Right ventricle myocardium superior (tissue), 1 donor: ENCODE results near the gene ANKRD13C. TPM values are rescaled to one million over a fixed set of nuclear protein-coding genes. Genes with fewer than 3 reads are reported as not detected.
"Not testable (repeated sequence)": the region's sequence is repeated elsewhere in the genome, so short reads cannot be mapped to it uniquely, and the experiment has no call there.

Experiments
- ATAC-seq: fragments of 200-7000 bp; cut with Tn5 transposase; one replicate; pipeline ENCODE4 v1.9.1; 2020; ENCODE audit warnings: mild to moderate bottlenecking; ENCODE audit not compliant: poor library complexity
- DNase-seq: peaks from one replicate; pipeline ENCODE4 v3.0.0-alpha.2; 2020
- intact Hi-C: fragments of 100-400 bp; cut with DNase I; formaldehyde crosslinking; loops from one replicate; pipeline ENCODE4 v1.11.2; 2022
- long read RNA-seq: library from polyadenylated mRNA; unstranded; transcript quantifications from one replicate; pipeline ENCODE4 v2.0.0, GENCODE V29; 2021
- total RNA-seq: library from RNA; stranded (reverse); fragmentation: NEBNext Ultra II Directional; extraction: Animal tissue kit (Norgen Biotek cat#: 25700); gene quantifications from one replicate; pipeline ENCODE4 v1.2.1, GENCODE V29; 2021
- donor health status: DM: no; HTN: yes; CAD: no; lungs with severe emphysema.

ANKRD13C gene
- total RNA-seq: 9.1 TPM
- long read RNA-seq, full-length matches to known transcripts: 18 of 28 reads
- long read RNA-seq, partial matches to known transcripts: 2 of 28 reads
- long read RNA-seq, other reads (novel, unspliced or antisense): 8 of 28 reads

DNA sequence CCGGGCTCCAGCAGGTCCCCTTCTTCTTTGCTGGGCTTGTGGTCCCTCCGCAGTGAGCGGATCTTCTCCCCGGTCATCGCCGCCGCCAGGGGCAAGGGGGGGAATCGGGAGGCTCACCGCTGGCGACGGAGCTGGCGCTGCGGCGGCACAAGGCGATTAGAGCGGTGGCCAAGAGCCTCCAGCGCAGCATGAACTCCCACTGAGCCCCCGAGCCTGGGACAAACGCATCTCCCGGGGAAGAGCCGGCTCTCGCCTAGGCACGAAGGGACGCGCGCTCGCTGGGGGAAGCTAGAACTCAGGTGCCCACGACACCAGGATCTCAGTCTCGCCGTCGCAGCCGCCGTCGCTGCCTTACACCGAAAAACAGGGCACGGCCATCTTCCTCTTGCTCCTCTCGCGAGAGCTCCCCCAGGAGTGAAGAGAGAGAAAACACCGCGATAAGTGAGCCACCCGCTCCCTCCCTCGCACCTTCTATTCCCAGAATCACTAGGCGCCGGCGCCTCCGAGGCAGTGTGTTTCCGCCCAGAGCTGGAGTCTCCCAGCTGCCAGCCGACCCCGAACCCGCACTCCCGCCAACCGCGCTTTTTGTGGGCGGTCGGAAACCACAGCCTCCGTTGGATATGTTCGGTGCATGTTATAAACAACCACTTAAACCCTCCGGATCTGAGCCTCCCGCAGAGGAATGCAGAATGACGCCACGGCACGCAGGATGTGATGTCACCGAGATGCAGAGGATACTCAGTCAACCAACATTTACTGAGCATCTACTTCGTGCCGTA is at the start of gene ANKRD13C:
Gene ANKRD13C (minus strand): TSS at position 391 of the 779 bp plus-strand sequence. CDS start 314 bp downstream, at position 77.
- intact Hi-C loops: no loop called here

DNA sequence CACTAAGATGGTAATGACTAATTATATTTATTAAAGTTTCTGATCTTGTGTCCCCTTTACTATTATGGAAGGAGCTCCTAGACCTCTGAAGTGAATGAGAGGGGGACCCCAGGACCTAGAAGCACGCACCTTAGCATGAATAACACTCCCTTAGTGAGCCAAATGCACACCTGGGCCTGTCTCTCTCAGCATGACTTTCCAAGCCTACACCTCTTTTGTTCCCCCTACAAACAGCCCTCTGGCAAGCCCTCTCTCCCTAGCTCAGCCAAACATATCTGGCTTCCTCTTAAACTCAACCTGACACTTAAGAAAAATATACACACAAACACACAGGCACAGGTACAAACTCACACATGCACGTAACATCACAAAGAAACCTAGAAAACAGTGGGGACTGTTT is 49.2 kb upstream of the ANKRD13C start:
- DNase-seq: no peak
- intact Hi-C loops: no loop called here
- ATAC-seq: no peak

More for the DNA sequence above, at the start of gene ANKRD13C:
- ATAC-seq: peak; percentile 99
- DNase-seq: peak; percentile 94

- DNase-seq: no peak
- intact Hi-C loops: no loop called here
- no peak for ATAC-seq
Measured at GRCh38 chr1:70401974-70402373, 47.5 kb upstream of the ANKRD13C start.

DNA sequence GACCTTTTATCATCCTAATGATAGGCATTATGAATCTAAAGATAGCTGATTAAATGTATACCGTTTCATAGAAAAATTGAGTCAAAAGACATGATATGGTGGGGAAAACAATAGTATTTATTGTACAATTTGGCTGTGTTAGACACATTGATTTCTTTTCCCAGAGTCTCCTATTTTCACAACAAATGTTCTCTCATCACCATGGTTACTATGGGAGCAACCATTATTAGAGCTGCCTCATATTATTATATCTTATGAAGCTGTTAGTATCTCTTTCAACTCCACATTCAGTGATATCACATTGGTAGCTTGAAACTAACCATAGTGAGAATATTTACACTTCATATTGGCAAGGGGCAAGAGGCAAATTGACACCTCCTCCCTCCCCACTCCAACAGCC is 45.8 kb upstream of the ANKRD13C start:
- intact Hi-C loops: no loop called here
- ATAC-seq: no peak

DNA sequence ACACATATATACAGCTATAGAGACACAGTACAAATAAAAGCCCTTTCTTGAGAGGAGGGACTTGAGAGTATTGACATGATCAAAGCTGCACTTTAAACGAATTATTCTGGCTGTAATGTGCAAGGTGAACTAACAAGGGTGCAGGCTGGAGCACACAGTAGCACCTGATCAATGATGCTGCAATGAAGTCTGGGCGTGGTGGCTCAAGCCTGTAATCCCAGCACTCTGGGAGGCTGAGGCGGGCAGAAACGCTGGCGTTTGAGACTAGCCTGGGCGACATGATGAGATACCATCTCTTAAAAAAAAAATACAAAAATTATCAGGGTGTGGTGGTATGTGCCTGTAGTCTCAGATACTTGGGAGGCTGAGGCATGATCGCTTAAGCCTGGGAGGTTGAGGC is 42.5 kb upstream of the ANKRD13C start:
- no peak for DNase-seq
- intact Hi-C loops: no loop called here
- no peak for ATAC-seq

More for the DNA sequence above, 45.8 kb upstream of the ANKRD13C start:
- no peak for DNase-seq

- intact Hi-C loops: no loop called here
- DNase-seq (no peak), ATAC-seq (no peak)
Measured at GRCh38 chr1:70396607-70397006, 42.1 kb upstream of the ANKRD13C start.

GRCh38 chr1:70392626-70393025 is 38.1 kb upstream of the ANKRD13C start:
- ATAC-seq (no peak), DNase-seq (no peak)
- intact Hi-C loops: no loop called here

DNA sequence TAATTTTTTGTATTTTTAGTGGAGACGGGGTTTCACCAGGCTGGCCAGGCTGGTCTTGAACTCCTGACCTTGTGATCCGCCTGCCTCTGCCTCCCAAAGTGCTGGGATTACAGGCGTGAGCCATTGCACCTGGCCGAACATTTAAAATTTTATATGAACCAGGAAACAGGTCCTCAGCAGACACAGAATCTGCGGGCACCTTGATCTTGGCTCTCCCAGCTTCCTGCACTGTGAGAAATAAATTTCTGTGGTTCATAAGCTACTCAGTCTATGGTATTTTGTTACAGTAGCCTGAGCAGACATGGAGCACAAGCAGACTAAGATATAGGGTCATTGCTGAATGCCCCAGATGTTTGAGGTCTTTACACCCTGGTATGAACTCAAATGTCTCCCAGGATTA is 33.0 kb upstream of the ANKRD13C start:
- DNase-seq (no peak), ATAC-seq (no peak)
- intact Hi-C loops: no loop called here

- ATAC-seq: no peak
- DNase-seq: no peak
- intact Hi-C loops: no loop called here
Measured at GRCh38 chr1:70386121-70386520, 31.6 kb upstream of the ANKRD13C start.

DNA sequence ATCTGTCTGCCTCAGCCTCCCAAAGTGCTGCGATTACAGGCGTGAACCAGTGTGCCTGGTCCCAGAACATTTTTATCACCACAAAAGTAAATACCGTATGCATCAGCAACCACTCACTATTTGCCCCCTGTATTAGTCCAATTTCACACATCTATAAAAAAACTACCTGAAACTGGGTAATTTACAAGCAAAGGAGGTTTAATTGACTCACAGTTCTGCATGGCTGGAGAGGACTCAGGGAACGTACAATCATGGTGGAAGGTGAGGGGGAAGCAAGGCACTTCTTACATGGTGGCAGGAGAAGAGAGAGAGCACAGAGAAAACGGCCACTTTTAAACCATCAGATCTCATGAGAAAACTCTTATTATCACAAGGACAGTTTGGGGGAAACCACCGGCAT is 31.0 kb upstream of the ANKRD13C start:
- ATAC-seq: no peak
- intact Hi-C loops: no loop called here
- DNase-seq: no peak

GRCh38 chr1:70384542-70384941 is 30.0 kb upstream of the ANKRD13C start:
- DNase-seq (no peak), ATAC-seq (no peak)
- intact Hi-C loops: no loop called here

DNA sequence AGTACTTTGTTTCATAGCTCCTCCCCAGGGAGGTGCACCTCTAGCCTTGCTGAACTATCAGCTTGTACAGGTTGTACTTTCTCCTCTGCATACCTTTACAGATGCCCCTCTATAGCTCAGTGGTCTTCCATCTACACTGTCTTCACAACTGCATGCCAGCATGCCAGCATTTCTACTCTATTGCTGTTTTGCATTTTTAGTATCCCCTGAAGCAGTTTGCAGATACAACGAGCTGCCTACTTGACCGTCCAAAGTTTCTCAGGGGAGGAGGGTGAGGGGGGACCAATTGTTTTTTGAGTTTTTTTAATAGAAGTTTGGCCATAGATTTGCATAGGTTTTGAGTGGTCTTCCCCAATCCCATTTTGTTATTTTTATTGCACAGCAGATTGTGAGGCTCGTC is 29.0 kb upstream of the ANKRD13C start:
- DNase-seq: no peak
- no peak for ATAC-seq
- intact Hi-C loops: no loop called here

GRCh38 chr1:70382682-70383081 is 28.2 kb upstream of the ANKRD13C start:
- DNase-seq (no peak), ATAC-seq (no peak)
- intact Hi-C loops: no loop called here

- intact Hi-C loops: no loop called here
- no peak for ATAC-seq
- DNase-seq: no peak
Measured at GRCh38 chr1:70376196-70376595, 21.7 kb upstream of the ANKRD13C start.

GRCh38 chr1:70373580-70373979 is 19.1 kb upstream of the ANKRD13C start:
- intact Hi-C loops, DNase-seq, ATAC-seq: not testable (repeated sequence)

- ATAC-seq: no peak
- intact Hi-C loops: no loop called here
- DNase-seq: no peak
Measured at GRCh38 chr1:70372426-70372825, 17.9 kb upstream of the ANKRD13C start.

DNA sequence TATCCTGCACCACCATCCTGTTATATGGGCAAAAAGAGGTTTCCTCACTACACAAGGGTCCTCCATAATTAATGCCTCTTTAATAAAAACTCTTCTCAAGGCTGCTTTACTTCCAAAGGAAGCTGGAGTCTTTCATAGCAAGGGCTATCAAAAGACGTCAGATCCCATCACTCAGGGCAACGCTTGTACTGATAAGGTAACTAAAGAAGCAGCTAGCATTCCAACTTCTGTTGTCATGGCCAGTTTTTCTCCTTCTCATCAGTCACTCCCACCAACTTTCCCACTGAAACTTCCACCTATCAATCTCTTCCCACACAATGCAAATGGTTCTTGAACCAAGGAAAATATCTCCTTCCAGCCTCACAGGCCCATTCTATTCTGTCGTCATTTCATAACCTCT is 17.1 kb upstream of the ANKRD13C start:
- intact Hi-C loops, ATAC-seq, DNase-seq: not testable (repeated sequence)

- intact Hi-C loops, ATAC-seq, DNase-seq: not testable (repeated sequence)
Measured at GRCh38 chr1:70367397-70367796, 12.9 kb upstream of the ANKRD13C start.

GRCh38 chr1:70366997-70367396 is 12.5 kb upstream of the ANKRD13C start:
- DNase-seq, intact Hi-C loops, ATAC-seq: not testable (repeated sequence)

- intact Hi-C loops, ATAC-seq, DNase-seq: not testable (repeated sequence)
Measured at GRCh38 chr1:70366425-70366952, 12.0 kb upstream of the ANKRD13C start.
